GM21515 (cell line): ENCODE results near the gene ZBTB16.

Source experiments
- ATAC-seq: cut with Tn5 transposase; IDR thresholded peaks from one replicate; pipeline ENCODE4 v1.9.1; 2021; ENCODE audit not compliant: unreplicated experiment

Gene ZBTB16

DNA sequence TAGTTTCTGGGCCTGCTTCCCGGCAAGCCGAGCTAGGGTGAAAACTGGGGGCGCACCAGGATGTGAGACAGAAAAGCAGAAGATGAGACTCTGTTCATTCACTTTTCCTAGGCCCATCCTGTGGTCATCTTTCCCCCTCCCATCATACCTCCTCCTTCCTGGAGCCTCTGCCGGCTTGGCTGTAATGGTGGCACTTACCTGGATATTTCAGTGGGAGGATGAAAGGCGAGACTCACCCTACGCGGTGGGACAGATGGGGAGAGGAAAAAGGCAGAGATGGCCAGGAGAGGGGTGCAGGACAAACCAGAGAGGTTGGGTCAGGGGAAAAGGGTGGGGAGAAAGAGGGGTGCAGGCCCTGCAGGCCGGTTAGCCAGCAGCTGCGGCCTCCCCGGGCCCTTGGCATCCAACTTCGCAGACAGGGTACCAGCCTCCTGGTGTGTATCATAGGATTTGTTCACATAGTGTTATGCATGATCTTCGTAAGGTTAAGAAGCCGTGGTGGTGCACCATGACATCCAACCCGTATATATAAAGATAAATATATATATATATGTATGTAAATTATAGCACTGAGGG is 195.1 kb downstream of the ZBTB16 start:
- ATAC-seq, result no peak

DNA sequence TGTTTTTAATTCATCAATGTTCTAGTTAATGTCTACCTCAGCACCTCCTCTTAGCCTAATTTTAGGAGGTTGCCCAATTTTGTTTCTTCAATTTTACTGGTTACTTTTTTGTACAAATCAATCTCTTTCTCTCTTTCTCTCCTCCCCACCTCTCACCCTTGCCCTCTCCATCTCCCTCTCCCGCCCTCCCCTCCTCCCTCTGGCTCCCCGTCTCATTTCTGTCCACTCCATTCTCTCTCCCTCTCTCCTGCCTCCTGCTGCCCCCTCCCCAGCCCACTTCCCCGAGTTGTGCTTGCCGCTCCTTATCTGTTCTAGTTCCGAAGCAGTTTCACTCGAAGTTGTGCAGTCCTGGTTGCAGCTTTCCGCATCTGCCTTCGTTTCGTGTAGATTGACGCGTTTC is 195.8 kb downstream of the ZBTB16 start:
- no peak for ATAC-seq

DNA sequence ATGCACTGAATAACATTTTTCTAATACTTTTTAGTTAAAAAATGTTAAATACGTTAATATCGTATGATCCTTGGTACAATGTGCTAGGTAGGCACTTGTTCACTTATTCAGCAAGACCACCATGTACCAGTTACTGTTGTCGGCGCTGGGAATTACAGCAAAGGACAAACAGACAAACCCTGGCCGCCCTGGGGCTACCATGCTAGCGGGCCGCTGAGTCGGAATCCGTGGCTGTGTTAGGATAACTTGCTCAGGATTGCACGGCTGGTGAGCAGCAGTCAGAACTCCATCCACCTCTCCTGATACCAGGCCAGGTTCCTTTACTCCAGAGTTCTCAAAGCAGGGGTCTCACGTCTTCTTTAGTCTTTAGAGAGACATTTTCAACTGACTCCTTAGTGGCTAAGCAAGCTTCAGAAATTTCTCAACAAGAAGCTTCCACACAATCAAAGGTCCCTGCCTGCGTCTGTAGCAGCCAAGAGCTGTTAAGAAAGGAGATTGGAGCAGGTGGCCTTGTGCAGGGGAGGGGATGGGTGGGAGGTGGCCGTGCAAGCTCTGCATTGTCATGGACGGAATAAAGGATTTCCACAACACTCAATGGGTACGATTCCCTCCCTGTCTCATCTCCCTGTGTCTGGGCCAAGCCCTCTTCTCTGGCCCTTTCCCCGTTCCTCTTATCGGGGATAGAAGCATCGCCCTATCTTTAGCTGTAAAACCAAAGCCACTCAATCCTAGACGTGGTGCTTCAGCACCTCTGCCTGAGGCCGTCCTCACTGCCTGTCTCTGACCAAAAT is 196.9 kb downstream of the ZBTB16 start:
- ATAC-seq, result no peak

DNA sequence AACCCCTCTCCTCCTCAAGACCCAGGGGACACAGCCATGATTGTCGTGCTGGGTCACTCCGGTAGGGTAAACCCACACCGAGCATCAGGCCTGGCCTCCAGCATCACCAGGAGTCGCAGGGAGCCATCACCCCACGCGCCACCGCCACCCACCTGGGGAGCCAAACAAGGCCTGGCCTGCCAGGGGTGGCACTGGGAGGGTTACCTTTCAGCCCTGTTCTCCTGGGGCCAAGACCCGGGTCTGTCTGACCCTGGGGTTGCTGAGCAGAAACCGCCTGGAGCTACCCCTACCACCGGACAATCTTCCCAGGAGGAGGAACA is 197.4 kb downstream of the ZBTB16 start:
- ATAC-seq, result no peak

DNA sequence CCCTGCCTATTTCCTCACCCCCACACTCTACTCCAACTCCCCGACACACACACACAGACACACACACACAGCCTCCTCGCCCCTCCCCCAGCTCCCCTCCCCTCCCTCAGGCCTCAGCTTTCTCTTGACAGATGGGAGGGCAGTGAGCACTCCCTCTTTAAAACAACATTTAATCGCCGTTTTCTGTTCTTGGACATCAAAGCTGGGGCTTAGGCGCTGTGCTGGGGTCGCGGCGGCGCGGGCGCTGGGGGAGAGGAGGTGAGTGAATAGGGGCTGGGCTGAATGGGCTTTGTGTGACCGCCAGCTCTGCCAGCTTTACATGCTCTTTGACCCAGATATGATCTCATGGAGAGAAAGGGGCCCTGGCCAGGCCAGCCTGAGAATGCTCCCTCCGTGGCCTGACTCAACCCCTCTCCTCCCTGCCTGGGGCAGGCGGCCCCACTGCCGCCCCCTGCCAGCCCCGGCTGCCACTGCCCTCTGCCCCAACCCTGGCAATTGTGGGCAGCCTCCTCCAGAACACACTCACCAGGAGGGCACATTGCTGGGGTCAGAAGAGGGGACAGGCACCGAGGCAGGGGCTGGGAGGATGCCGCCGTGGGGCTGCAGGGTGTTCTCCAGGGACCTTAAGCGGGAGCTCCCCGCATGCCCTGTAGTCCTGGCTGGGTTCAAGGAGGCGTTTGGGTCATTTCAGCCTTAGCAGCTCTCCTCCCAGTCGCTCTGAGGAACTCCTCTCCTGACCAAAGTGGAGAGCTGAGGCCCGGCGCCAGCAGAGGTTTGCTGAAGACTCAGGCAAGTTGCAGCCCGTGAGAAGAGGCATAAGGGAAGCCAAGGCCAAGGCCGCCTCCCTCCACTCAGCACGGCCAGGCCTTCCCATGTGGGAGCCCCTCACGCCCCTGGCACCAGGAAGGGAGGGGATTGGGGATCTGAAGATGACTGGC is 198.4 kb downstream of the ZBTB16 start:
- no peak for ATAC-seq

DNA sequence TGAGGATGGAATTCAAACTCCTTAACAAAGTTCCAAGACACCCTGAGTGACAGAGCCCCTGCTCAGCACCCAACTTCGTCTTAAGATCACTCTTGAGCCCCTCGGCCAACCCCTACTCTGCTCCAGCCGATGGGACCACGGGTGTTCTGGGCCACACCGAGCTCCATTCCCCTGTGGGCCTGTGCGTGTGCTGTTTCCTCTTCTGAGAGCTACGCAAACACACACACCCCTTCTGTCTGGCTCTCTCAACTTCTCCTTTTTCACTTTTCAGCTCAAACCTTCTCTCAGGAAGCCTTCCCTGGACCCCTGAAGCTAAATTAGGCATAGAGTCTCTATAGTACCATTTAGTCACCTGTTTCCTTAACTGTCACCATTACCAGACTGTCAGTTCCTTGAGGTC is 199.2 kb downstream of the ZBTB16 start:
- no peak for ATAC-seq

DNA sequence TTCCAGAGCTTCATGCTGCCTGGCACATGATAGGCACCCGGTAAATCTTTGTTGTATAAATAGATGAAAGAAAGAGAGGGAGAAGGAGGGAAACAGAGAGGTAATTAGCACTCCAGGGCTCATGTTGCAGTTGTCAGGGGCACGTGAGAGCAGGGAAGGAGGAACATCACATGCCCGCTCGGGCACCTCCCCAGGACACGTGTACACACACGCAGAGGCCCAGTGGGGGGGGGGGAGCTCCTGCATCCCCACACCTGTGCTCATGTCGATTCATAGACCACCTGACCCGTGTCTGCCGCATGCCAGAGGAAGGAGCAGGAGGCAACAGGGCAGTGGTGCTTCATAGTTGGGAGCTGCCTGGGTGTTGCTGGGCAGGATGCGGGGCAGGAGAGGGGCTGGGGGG is 199.6 kb downstream of the ZBTB16 start:
- ATAC-seq, result no peak

DNA sequence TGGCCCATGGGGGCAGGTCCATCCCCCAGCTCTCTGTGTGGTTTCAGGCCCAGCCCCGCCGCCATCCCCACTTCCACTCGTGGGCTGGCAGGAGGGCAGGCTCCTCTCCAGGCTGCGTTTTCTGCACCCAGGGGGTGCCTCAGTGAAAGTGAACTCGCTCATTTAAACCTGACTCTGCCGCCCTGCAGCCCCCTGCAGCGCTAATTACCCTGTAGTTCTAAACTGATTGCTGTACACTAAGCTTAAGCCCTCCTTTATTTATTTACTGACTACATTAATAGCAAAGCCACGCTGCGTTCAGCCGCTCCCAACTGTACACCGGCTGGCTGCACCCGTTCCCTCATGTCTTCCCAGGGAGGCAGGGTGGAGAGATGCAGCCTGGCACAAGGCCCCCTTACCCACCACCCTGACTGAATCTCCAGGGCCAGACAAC is 200.1 kb downstream of the ZBTB16 start:
- ATAC-seq, result no peak

DNA sequence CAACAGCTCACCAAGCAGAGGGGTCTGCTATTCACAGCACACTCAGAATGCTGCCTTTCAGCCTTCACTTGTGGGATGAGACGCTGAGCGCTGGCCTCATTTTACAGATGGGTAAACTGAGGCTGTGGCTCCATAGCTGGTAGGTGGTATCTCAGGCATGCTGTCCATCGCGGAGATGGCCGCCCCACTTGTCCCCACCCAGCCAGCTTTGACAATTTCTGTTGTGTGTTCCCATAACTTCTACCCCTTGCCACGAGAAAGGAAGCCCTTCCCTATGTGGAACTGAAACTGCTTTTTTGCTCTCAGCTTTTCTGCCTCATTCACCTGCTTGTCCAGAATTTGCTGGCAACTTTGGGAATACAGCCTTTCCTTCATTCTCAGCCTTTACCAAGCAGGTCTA is 200.6 kb downstream of the ZBTB16 start:
- no peak for ATAC-seq

DNA sequence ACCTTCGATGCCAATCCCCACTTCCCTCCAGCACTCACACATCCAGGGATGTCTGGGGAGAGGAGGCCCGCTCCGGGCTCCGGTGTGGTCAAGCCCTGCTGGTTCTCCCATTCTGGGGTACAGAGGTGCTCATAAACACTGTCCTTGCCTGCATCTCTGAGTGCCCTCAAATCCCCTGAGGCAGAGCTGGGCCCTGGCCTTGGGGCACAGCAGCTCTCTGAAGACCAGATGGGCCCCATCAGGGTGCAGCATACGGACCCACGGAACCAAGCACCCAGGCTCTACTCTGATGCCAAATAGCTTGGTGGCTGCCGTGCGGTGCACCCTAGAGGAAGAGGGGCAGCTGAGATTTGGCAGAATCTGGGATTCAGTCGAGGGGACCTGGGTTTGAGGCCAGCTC is 201.0 kb downstream of the ZBTB16 start:
- ATAC-seq, result no peak

DNA sequence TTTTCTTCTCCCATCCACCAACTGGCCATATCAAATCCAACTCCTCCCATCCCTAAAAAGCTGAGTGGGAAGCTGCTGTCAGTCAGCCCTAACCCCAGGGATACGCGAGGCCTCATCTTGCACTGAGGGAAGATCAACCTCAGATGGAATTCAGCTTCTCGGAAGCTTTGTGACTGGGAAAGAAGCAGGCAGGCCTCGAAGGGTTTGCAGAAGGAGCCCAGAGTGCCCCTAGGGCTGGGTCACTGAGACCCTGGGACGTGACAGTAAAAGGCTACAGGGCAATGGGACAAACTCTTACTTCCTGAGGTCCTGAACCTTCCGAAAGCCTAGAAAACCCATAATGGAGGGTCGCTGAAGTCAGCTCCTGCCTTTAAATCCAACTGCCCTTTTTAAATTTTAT is 202.3 kb downstream of the ZBTB16 start:
- ATAC-seq, result no peak

DNA sequence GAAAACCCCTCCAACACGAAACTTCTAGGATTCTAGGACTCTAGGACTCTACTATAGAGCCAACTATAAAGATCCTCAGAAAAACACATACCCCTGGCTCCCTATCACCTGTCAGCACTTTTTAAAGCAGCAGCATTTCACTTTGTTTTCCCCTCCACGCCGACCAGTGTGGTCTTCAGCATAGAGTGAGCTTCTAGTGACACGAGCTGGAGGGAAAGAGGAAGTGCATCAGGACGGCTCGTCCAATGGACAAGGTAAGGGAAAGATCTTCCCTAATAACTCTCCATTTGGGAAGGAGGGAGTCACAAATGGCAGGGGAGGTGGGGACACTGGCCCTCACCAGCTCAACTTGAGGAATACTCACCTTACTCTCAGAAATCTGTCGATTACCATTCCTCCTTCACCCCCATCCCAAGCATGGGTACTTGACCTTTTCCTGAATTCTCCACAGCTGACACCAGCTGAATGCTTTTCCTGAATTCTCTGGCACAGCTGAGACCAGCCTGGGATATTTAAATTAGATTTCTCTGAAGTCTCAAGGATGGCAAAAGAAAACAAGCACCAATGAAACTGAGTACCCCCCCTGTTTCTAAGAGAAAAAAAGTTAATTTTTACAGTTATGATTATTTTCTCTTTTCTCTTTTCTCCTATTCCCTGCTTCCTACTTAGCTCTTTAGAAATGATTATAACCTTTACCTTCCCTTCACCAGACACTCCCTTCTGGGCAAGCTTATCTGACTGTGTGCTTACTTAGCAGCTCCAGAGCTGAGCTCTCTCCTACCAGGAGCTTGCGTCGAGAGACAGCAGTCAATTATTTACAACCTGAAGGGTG is 203.4 kb downstream of the ZBTB16 start:
- no peak for ATAC-seq

DNA sequence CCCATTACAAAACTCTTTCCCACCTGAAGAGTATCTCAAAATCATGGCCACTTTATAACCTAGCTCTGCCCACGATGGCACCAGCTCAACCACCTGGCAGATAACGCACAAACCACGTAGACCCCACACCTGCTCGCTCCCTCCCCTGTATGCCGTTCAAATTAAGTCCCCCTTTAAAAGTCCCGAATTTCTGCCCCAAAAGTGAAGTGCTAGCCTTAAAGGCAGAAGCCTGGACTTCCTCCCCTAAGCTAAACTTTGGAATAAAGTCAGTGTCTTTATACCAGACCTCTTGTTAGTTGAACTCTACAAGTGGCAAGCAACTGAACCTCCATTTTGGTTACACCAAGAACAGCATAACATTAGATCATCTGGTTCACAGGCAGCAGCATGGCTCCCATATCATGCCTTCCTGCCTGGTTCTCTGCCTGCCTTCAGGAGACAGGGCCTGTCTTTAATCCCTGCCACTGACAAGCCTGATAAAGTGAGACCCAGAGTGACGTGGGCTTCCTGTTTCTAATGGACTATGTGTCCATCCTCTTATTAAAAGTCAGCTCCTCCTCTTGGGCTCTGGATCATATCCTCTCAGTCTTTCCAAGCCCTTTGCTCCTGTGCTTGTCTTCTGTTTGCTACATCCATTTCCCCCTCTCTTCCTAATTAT is 204.1 kb downstream of the ZBTB16 start:
- no peak for ATAC-seq

DNA sequence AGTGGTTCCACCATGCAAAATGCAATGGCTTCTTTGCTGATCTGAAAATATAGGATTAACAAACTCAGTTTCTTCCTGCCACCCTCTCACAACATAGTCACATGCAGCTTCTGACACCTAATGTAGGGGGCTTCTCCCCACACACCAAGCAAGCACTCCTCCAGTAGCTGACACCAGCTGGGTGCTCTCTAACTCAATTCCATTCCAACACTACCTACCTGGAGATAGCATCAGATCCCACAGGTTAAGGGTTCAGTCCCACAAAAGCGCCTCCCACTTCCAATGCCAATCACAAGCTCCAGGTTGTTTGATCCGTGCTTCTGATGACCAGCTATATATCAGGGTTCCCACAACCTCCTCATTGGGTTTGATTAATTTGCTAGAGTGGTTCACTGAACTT is 204.9 kb downstream of the ZBTB16 start:
- no peak for ATAC-seq

DNA sequence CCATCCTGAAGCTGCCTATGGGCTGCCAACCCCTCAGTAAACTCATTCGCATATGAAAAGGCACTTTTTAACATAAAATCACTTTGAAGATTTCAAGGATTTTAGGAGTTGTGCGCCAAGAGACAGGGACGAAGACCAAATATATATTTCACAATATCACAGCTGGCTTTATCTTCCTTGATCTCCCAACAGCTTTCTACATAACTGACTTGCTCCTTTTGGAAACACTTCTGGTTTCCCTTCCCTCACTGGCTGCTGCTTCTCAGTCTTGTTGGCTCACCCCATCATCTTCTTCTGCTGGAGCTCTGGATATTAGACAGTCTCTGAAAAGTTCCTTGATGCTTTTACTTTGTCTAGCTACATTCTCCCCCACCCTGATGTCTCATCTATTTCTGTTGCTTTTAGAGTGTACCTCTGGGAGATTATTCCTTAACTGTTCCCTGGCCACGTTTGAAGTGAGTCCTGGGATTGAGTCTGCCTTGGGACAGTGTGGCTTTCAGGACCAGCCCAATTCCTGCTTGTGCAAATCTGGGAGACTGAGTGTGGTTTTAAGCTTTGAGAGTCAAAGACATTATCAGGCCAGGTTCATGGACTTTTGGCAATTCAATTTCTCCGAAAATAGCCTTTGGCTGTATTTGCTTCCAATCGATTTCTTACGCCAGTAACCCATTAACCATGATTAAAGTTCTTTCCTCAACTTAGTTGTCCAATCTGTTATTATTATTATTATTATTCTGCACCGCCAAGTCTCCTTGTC is 205.8 kb downstream of the ZBTB16 start:
- ATAC-seq, result no peak

DNA sequence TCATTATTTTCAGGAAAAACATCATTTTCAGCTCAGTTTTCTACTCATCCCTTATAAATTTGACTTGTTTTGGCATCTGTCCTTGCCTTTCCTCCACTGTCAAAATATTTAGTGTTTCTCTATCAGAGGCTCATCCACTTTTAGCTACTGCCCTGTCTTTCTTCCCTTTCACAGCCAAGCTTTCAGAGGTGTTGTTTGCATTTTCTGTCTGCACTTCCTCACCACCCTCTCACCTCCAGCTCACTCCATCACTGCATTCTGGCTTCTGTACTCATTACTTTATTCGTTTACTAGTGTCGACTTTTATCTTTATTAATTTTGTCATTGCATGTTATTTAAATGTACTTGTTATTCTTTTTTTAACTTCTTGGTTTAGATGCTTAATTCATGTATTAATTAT is 210.0 kb downstream of the ZBTB16 start:
- no peak for ATAC-seq

DNA sequence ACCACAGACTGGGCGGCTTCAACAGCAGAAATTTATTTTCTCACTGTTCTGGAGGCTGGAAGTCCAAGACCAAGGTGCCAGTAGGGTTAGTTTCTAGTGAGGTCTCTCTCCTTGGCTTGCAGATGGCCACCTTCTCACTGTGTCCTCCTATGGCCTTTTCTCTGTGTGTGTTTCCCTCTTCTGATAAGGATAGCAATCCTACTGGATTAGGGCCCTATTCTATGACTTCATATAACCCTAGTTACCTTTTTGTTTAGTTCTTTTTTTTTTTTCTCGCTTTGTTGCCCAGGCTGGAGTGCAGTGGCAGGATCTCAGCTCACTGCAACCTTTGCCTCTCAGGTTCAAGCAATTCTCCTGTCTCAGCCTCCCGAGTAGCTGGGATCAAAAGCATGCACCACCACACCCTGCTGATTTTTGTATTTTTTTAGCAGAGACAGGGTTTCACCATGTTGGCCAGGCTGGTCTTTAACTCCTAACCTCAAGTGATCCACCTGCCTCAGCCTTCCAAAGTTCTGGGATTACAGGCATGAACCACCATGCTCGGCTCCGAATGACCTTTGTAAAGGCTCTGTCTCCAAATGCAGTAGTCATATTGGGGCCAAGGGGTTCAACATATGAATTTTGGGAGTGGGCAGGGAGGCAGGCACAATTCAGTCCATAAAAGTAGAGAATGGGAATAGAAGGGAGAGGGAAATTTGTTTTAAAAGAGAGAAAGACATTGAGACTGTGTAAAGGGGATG is 211.2 kb downstream of the ZBTB16 start:
- no peak for ATAC-seq

DNA sequence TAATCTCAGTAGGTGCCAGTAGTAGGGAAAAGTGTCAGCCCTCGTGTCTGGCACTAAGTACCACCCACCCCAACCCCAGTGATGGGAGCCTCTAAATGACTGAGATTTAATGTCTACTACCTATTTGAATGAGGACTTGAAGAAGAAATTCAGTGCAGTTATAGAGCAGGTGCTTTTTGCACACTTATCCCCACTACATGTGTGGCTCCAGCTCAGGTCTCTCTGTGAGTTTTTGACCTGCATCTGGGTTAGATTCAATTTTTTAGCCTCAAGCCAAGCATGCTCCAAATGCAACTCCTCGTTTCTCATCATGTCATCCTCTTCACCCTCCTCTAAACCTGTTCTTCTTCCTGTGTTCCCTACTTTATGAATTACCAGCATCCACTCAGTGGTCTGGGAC is 211.8 kb downstream of the ZBTB16 start:
- no peak for ATAC-seq

DNA sequence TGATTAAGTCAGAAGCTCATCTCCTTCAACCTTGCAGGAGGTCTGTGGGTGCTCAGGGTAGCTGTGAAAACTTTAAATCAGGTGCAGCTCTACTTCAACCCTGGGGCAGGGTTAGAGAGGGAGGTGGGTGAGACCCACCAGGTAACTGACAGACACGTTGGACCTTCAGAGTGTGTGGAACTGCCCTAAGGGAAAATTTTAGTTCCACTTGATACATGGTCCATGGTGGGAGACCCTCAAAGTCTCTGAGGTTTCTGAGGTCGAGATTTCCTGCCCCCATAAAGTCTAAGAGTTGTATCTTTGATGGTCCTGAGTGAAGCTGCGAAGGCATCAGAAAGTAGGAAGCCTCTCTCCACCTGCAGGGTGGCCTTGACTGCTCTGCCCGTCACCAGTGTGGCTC is 212.8 kb downstream of the ZBTB16 start:
- no peak for ATAC-seq
